RPMI8226 (cell line): Measurements from ENCODE around the gene CCDC134.

Experiments used
- DNase-seq: peaks from one replicate; pipeline ENCODE4 v3.0.0-alpha.2; 2015

Gene CCDC134

DNA sequence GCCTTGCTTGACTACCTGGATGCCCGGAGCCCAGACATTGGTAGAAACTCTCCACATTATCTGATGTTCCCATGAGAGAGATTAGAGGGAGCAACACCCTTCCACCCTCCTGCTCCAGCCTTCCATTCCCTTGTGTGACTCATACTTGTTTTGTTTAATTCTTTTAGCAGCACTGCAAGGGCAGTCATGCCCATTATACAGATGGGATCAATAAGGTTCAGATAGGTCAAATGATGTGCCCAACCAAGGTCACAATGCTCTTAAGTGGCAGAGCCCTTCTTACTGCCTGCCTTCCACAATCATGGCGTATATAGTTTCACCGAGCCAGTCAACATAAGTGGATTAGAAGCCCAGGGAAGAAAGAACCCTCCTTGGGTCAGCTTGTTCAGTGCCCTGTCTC lies 6.6 kb upstream of the CCDC134 start:
- no peak for DNase-seq

DNA sequence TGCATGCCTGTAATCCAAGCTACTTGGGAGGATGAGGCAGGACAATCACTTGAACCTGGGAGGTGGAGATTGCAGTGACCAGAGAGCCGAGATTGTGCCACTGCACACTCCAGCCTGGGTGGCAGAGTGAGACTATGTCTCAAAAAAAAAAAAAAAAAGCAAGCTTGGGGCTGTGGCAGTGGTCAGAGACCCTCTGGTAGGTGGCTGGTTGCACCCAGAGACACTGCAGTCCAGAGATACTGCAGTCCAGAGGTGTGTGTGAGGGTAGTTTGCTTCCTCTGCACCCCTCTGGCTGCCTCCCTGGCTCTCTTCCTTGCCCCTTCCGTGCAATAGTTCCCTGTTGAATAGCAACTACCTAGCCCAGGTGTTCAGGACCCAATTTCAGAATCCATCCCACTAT lies 1.7 kb upstream of the CCDC134 start:
- DNase-seq: no peak

DNA sequence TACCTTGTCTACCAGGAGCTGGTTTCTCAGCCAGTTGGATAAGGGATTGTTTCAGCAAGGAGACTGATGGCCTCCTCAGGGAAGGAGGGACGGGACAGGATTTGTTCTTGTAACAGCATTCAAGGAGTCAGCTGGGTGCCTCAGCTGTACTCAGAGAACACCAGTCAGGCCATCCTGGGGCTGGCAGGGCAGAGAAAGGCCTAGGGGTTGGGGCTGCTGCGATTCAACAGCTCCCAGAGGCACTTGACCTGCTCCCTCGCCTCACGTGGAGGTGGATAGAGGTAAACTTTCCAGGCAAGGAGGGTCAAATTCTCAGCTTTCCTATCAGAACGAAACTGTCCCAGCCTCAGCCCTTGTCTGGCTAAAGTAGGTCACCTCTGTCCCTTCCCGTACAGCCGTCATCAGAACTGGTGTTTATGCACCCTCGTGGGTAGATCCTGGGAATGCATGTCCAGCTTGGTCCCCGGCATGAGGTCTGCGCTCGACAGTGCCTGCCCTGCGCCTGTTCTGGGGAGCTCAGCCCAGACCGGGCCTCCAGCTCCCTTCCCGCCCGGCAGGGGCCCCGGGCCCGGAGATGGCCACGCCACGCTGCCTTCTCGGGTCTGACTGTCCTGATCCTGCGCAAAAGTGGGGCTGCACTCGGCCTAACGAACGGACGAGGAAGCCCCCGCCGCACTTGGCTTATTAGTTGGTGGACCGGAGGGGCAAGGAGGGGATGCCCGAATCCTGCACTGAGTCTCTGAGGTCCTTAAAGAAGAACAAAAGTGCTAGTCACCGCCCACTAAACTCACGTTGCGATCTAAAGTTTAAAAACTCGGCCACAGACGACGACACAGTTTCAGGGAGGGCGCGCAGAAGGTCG lies 762 bp upstream of the CCDC134 start:
- peak; percentile 7 for DNase-seq

DNA sequence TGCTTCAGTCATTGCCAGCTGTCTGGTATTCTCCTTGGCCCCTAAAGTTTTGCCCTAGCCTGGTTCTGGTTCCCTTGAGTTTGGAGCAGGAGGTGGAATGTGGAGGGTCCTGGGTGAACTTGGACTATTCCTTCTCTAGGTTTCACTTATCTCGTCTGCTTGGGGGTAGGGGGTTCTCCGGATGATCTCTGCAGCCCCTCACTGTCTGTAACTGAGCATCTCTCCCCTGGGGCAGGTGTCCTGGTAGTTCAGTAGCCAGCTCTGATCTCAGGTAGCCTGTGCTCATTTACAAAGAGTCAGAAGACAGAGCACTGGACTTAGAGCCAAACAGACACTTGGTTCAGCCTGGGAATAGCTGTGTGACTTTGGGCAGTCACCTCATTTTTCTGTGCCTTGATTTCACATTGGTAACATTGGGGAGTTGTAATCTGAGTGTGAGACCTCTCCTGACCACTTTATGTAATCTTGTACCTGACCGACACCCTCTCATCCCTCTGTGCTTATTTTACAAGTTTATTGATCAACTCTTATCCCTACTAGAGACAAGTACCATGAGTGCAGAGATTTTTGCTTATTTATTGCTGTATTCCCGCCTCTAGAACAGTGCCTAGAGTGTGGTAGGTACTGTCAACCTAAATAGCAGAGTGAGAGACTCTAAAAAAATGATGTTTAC lies 804 bp downstream of the CCDC134 start:
- DNase-seq: peak; percentile 12

DNA sequence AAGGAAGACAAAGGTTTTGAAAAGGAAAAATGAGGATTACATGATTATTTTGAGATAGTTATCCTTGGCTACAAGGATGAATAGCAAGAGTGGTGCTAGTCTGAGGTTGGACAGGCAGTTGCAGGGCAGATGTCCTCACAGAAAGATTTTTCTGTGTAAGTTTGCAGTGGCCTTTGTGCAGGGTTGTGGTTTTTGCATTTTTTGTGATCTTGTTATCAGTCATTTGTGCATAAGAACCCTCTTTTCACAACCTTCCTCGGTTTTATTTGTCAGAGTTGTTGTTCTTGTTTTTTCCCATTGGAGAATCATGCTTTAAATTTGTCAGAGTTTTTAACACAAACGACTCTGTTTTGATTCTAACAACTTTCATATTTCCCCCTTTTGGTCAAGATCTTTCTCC lies 1.4 kb downstream of the CCDC134 start:
- no peak for DNase-seq

DNA sequence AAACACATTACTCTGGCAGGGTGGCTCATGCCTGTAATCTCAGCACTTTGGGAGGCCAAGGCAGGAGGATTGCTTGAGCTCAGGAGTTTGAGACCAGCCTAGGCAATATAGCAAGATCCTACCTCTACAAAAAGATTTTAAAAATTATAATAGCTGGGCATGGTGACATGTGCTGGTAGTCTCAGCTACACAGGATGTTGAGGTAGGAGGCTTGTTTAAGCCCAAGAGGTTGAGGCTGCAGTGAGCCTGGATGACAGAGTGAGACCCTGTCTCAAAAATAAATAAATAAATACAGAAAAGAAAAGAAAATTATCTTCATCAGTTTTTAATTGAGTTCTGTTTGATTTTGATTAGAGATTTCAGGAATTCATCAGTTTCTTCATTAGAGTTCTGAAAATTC lies 5.2 kb downstream of the CCDC134 start:
- DNase-seq: no peak

DNA sequence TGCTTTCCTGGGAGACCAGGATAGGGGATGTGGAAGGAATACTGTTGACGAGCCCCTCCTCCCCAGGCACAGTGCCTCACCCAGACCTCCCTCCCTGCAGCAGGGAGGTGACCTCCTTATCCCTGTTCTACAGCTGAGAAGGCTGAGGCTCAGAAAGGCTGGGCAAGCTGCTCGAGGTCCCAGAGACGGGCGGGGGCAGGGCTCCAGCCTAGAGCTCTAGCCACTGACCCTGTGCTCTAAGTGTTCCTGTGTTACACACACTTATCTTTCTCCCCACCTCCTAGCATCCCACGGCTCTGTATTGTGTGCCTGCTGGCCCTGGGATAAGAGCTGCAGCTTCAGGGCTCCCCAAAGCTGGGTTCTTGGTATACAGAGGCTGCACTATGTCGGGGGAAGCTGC lies 7.9 kb downstream of the CCDC134 start:
- no peak for DNase-seq

DNA sequence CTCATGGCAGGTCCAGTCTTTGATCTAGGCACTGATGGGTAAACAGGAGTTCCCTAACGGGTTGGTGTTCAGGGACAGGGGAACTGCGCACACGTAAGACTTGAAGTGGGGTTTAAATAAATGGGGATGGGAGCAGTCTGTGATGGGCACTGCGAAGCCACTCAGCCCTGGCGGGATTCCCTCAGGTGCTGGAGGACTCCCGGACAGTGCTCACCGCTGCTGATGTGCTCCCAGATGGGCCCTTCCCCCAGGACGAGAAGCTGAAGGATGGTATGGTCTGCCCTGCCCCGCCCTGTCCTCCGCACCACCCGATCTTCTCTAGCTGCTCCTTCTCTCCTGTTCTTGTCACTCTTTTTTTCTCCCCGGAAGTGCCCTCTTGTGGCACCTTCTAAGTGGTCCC lies 9.5 kb downstream of the CCDC134 start:
- DNase-seq: no peak

DNA sequence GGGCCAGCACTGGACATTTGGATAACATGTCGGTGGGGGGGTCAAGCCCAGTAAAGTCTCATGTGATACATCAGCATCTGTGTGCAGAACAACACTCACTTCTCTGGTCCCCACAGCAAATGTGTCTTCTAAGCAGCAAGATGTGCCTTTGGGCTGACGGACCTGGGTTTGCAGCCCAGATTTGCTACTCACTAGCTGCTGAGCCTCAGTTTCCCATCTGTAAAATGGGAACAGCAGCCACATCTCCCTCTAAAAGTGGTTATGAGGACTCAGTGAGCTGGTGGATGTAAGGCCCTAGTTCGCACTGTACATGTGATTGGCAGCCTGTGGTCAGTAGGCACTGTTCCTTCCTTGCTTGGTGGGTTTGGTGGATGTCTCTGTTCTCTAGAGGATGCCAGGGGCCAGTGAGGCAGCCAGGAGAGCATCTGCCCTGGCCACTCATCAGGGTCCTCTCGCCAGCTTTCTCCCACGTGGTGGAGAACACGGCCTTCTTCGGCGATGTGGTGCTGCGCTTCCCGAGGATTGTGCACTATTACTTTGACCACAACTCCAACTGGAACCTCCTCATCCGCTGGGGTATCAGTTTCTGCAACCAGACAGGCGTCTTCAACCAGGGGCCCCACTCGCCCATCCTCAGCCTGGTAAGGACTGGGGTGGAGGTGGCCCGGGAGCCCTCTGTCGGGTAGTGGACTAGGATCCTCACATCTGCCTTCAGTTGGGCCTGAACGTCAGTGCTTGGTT lies 12.5 kb downstream of the CCDC134 start:
- DNase-seq: no peak

DNA sequence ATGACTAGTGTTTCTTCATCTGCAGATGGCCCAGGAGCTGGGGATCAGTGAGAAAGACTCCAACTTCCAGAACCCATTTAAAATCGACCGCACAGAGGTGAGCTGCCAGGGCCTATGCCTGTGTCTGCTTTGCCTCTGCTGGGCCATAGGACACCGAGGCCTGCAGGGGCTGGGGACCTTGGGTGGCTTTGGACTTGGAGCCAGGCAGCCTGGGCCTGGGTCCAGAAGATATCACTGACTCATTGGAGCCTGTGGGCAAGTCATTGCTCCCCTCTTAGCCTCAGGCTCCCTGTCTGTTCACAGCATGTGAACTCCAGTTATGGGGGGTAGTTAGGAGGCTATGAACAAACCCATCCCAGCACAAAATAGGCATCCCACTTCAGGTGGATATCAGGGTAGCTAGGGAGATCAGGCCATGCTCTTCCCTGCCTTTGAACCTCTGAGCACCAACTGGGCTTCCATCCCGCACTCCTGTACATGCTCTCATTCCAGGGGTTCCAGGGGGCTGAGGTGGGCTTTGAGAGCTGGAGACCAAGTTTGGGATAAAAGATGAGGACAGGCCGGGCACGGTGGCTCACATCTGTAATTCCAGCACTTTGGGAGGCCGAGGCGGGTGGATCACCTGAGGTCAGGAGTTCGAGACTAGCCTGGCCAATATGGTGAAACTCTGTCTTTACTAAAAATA lies 13.4 kb downstream of the CCDC134 start:
- DNase-seq: no peak

DNA sequence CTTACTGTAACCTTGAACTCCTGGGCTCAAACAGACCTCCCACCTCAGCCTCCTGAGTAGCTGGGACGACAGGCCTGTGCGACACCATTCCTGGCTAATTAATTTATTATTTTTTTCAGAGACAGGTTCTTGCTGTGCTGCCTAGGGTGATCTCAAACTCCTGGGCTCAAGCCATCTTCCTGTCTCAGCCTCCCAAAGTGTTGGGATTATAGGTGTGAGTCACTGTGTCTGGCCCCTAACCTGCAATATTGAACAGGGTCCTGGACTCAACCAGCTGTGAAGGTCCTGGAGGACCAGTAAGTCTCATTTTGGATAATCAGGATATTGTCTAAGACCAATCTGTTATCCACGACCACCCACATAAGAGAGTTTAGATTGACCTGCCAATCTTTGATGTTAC lies 15.2 kb downstream of the CCDC134 start:
- no peak for DNase-seq

DNA sequence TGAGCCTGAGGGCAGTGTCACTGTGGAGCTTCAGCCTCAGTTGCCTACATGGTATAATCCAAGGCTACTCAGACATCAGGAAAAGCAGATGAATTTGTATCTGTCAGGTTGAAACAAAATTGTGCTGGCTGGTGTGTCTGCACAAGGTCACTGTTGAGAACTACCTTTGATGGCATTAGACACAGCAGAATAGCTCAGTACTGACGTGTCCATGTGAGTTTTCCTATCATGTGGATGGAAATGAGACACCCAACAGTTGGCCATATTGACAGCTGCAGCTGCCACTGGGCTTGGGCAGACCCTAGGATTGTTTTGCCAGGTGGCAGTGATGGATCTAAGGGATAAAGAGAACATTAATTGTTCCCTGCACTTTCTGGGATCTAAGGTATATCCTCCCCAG lies 15.8 kb downstream of the CCDC134 start:
- DNase-seq: no peak

DNA sequence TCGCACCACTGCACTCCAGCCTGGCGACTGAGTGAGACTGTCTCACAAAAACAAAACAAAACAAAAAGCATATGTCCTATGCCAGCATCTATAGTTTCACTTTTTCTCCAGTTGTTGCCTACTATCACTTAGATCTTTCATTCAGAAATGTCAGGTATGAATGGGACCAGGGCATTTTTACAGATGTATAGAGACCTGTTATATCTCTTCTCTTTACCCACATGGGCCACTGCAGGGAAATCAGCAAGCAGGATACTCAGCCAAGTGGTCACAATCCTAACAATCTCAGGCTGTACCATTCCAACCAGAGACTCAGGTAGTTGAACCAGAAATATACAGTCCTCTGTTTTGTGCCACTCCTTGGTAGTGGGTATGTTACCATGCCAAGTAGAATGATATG lies 16.4 kb downstream of the CCDC134 start:
- DNase-seq: no peak

DNA sequence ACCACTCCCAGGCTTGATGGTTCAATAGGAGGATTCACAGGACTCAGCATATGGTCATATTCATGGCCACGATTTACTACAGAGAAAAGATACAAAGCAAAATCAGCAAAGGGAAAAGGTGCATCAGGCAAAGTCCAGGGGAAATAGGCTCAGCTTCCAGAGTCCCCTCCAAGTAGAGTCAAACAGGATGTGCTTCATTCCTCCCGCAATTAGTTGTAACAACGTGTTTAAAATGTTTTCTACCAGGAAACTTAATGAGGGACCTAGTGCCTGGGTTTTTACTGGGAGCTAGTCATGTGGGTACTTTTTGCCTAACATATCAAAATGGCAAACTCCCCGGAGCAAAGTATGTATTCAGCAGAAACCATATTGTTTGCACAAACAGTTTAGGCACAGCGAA lies 17.5 kb downstream of the CCDC134 start:
- DNase-seq: no peak

DNA sequence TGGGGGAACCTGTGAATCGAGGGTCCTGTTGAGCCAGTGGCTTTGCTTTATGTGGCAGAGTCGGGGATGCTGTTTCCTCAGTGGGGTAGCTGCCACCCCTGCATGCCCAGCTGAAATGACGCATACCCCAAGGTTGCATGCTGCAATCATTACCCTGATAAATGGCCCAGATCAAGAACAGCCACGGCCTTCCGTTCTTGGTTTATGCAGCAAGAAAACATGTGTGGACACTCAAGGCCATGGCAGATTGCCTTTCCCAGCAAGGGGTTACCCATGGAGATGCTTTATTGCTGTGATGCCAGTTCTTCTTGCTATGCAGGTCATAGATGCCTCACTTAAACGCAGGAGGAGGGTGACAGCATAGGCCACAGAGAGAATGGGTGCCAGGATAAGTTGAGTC lies 18.1 kb downstream of the CCDC134 start:
- no peak for DNase-seq

DNA sequence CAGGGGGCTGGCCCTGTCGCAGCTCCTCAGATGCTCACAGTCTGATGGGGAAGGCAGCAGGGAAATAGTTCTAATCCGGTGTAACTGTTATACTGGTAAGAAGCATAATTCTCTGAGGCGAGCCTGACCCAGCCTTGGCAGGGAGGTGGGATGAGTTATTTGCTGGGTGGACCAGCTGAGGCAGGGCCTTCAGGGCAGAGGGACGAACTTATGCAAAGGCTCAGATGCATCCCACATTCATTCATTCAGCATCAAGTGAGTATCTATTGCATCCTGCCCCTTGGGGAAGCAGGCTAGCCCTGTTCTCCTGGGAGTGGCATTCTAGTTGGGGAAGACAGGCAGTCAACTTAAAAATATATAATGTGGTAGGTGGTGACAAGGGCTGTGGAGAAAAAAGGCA lies 18.8 kb downstream of the CCDC134 start:
- DNase-seq: no peak

DNA sequence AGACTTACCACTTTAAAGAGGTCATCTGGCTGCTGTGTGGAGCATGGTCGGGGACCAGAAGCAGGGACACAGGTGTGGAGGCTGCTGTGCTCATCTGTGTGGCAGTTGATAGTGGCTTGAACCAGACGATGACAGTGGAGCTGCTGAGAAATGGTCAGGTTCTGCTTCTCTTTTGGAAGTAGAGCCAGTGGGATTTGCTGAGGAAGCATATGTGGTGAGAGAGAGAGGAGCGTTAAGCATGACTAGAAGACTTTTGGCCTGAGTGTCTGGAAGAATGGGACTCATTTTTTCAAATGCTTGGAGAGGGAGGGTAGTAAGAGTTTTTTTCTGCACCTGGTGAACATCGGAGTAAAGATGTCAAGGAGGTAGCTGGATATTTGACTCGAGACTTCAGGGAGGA lies 20.0 kb downstream of the CCDC134 start:
- DNase-seq: no peak

DNA sequence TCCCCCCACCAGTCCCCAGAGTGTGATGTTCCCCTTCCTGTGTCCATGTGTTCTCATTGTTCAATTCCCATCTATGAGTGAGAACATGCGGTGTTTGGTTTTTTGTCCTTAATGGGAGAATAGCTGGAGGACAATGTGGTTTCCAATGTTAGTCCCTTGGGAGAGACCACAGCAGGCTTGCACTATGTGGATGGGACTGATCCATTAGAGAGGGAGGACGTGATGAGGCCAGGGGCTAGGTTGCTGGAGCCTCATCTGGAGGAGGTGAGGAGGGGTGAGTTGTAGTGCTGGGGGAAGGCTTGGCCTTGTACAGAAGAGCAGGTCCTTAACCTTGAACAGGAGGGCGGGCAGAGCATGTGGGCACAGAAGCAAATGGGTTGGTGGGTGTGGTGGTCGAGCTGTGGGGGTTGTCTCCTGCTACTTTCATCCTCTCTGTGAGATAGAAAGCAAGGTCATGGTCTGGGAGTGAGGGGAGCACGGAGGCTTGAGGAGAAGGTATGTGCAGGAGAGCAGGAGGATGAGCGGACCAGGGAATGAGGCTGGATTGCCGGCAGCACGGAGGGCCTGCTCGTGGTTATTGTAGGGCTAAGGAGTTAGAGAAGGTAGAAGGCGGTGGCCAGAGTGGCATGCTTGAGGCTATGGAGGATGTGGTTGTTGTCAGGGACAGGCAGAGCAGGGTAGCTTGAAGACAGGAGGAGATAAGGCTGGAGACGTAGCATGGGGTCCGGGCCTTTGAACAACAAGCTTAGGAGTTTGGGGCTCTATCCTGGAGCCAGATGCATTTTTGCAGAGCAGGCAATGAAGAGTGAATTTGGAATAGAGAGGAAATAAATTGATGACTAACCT lies 21.2 kb downstream of the CCDC134 start:
- no peak for DNase-seq

DNA sequence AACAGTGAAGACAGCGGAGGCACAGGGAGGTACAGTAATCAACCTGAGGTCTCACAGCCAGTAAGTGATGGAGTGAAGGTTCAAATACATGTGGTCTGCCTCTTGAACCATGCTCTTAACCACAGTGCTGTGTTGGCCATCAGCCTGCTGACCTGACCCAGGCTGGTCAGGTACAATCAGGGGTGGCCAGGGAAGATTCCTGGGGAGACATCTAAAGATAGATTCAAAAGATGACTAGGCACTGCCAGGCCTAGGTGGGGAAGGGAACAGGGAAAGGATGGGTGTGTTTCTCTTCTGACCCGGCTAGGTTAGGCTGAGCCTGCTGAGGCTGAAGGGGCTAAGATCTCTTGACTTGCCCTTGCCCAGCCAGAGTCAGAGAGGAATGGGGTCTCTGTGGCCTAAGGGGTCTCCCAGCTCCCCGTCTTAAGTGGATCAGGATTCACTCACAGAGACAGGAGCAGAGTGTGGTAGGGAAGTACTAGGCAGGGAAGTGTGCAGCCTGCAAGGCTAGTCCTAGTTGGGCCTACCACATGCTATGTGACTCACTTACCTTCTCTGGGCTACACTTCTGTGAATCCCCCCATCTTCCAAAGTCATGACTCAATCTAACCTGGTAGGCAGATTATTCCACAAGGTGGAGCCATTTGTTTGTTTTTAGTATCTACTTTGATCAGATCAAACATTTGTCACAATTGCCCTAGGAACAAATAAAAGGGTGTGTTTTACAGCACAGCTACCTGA lies 22.0 kb downstream of the CCDC134 start:
- DNase-seq: peak; percentile 58

DNA sequence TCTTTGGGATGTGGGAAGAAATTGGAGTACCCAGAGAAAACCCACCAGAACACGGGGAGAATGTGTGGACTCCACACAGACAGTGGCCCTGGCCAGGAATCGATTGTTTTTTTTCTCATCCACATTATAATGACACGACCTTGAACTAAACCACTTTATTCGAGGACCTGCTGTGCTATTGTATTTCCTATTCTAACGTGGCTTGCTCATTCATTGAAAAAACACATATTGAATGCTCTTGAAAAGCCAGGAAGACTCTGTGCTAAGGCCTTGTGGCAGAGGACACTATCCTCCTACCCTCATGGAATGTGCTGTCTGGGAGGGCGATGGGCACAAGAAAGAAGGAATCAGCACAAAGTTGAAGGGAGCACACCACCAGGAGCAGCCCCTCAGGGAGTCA lies 23.3 kb downstream of the CCDC134 start:
- DNase-seq: no peak

DNA sequence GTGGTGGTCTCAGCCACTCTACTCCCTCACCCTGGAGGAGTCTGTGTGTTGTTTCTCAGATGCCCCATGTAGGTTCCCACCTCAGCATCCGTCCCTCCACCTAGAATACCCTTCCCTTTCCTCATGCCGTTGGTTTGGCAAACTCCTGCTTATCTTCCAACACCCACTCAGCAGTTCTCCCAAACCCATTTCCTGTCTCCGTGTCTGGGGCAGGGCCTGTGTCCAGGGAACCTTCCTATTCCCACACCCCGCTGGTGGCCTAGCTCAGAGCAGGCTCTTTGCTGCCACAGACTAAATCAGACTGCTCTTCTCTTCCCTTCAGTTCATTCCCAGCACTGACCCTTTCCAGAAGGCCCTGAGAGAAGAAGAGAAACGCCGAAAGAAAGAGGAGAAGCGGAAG lies 24.9 kb downstream of the CCDC134 start:
- DNase-seq: no peak

DNA sequence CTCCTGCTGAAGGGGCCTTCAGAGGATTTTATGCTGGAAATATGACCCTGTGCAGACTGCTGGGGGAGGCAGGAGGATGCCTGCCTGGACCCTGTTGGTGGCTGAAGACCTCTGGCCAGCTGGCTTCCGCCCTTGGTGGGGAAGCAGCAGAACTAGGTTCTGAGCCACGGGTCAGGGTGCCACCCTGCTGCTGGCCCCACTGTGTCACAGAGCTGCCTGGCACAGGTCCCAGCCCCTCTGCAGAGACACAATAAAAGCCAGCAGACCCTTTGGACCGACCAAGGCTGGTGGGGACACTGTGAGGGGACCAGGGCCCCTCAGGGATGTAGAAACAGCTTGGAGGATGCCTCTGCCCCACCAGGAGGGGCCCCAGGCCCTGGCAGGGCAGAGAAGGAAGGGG lies 25.5 kb downstream of the CCDC134 start:
- no peak for DNase-seq
